A673 (cell line): ENCODE data around the gene ARFIP1. TPM values are rescaled to one million over a fixed set of nuclear protein-coding genes. Genes with fewer than 3 reads are reported as not detected.

ENCODE experiments used
- BruUV-seq: library from RNA; stranded (reverse); fragments of 400-500 nt; replicated peaks from 2 replicates; lab custom pipeline; 2021; lab: Mats Ljungman, UMichigan
- CTCF ChIA-PET: fragments of 300-600 bp; sonication (Branson Sonifier 250); formaldehyde crosslinking; loops from one replicate; lab custom pipeline; 2022; ENCODE audit warnings: antibody characterized with exemption; lab: Charles Lee
- POLR2A ChIA-PET: fragments of 300-600 bp; sonication (Branson Sonifier 250); formaldehyde crosslinking; loops from one replicate; lab custom pipeline; 2022; ENCODE audit warnings: antibody characterized with exemption; ENCODE audit not compliant: low non-redundant PET; lab: Charles Lee
- DNase-seq: peaks from one replicate; pipeline ENCODE4 v3.0.0-alpha.2; 2015; ENCODE audit warnings: low spot score
- H3K27ac ChIP-seq: fragments of 200-600 bp; sonication (generic); 2 replicates; pipeline ENCODE4 v1.5.1; 2016; ENCODE audit warnings: mixed run types, low read depth, mild to moderate bottlenecking, mixed read lengths, antibody characterized with exemption, low read length; ENCODE audit not compliant: poor library complexity, severe bottlenecking
- H3K27me3 ChIP-seq: fragments of 200-600 bp; sonication (generic); replicated peaks from 2 replicates; pipeline ENCODE4 v1.6.1; 2017; ENCODE audit warnings: mixed run types, low read depth, mild to moderate bottlenecking, mixed read lengths, antibody characterized with exemption, low read length; ENCODE audit not compliant: insufficient read depth, poor library complexity
- H3K36me3 ChIP-seq: fragments of 200-600 bp; sonication (generic); 2 replicates; pipeline ENCODE4 v1.6.1; 2016; ENCODE audit warnings: mixed run types, mild to moderate bottlenecking, mixed read lengths, antibody characterized with exemption, low read length; ENCODE audit not compliant: insufficient read depth, poor library complexity, severe bottlenecking
- H3K4me1 ChIP-seq: fragments of 200-600 bp; sonication (generic); 2 replicates; pipeline ENCODE4 v1.6.1; 2017; ENCODE audit warnings: mixed run types, mild to moderate bottlenecking, mixed read lengths, antibody characterized with exemption, low read length; ENCODE audit not compliant: insufficient read depth, poor library complexity, severe bottlenecking
- H3K4me3 ChIP-seq: fragments of 200-600 bp; sonication (generic); 2 replicates; pipeline ENCODE4 v1.5.1; 2016; ENCODE audit warnings: low read depth, mixed run types, mild to moderate bottlenecking, mixed read lengths, low read length; ENCODE audit not compliant: poor library complexity, severe bottlenecking
- H3K9me3 ChIP-seq: fragments of 200-600 bp; sonication (generic); 2 replicates; pipeline ENCODE4 v1.6.1; 2016; ENCODE audit warnings: mixed run types, low read depth, mild to moderate bottlenecking, mixed read lengths, antibody characterized with exemption, low read length; ENCODE audit not compliant: poor library complexity, severe bottlenecking
- CTCF ChIP-seq: fragments of 300-800, 200-600 bp; sonication (generic); conservative IDR thresholded peaks from 2 replicates; pipeline ENCODE4 v1.5.1; 2017; ENCODE audit warnings: low read depth, mild to moderate bottlenecking, antibody characterized with exemption, low read length, moderate library complexity, mixed read lengths
- EZH2 ChIP-seq: fragments of 200-600 bp; sonication (generic); IDR thresholded peaks from 2 replicates; pipeline ENCODE4 v1.6.1; 2017; ENCODE audit warnings: borderline replicate concordance, low read depth, mild to moderate bottlenecking, mixed read lengths, antibody characterized with exemption, low read length; ENCODE audit not compliant: poor library complexity, severe bottlenecking
- intact Hi-C: fragments of 100-400 bp; cut with micrococcal nuclease; formaldehyde crosslinking; loops from one replicate; pipeline ENCODE4 v1.10.0; 2022; ENCODE audit not compliant: unreplicated experiment
- total RNA-seq: library from RNA; stranded (reverse); gene quantifications from 2 replicates; pipeline ENCODE4 v1.2.3, GENCODE V29; 2021

The ARFIP1 gene
- total RNA-seq, 1 experiment from 2014 or later = 30.4 TPM

- TF ChIP-seq EZH2 (no peak), CTCF (no peak; the same call in 1 of the 2 replicates)
- Histone ChIP-seq H3K27ac (no peak overlapping the region), H3K4me1 (no peaks in the 10 kb centered on the region), H3K4me3 (no peak overlapping the region), H3K27me3 (no peaks in the 10 kb centered on the region), H3K9me3 (no peaks in the 10 kb centered on the region), H3K36me3 (no peaks in the 10 kb centered on the region)
- BruUV-seq = no TSS peak
- intact Hi-C loops = no loop called here
- ChIA-PET POLR2A (no interaction called here), CTCF (no interaction called here)
- no peak for DNase-seq
These were observed 130.8 kb downstream of the ARFIP1 start for GRCh38 chr4:152910521-152910920.

GRCh38 chr4:152917543-152918395, 138.0 kb downstream of the ARFIP1 start:
- TF ChIP-seq CTCF = no peak
- no peak for TF ChIP-seq EZH2
- ChIA-PET CTCF (no interaction called here), POLR2A (no interaction called here)
- H3K4me3 ChIP-seq = no peak overlapping the region
- H3K27ac ChIP-seq = no peak overlapping the region
- intact Hi-C loops = no loop called here
- BruUV-seq = no TSS peak
- H3K4me1 ChIP-seq = no peaks in the 10 kb centered on the region
- no peaks in the 10 kb centered on the region for H3K36me3 ChIP-seq
- H3K9me3 ChIP-seq = peaks cover 22% of the 10 kb centered on the region
- DNase-seq = no peak
- H3K27me3 ChIP-seq = no peaks in the 10 kb centered on the region

- Histone ChIP-seq H3K27me3 (no peaks in the 10 kb centered on the region), H3K9me3 (peaks cover 22% of the 10 kb centered on the region), H3K4me3 (no peak overlapping the region), H3K4me1 (no peaks in the 10 kb centered on the region), H3K36me3 (no peaks in the 10 kb centered on the region), H3K27ac (no peak overlapping the region)
- no TSS peak for BruUV-seq
- ChIA-PET POLR2A (no interaction called here), CTCF (no interaction called here)
- intact Hi-C loops = no loop called here
- TF ChIP-seq CTCF = no peak
- TF ChIP-seq EZH2 = no peak
- no peak for DNase-seq
These were observed 140.1 kb downstream of the ARFIP1 start for GRCh38 chr4:152919826-152920225.
